GM12878 (cell line): ENCODE measurements around the gene NUMBL. TPM values are rescaled to one million over a fixed set of nuclear protein-coding genes. Genes with fewer than 3 reads are reported as not detected.

Source experiments
- ATAC-seq: fragments of 200-7000 bp; cut with Tn5 transposase; 3 replicates; pipeline ENCODE4 v1.9.1; 2020; ENCODE audit warnings: mild to moderate bottlenecking, moderate library complexity
- BruUV-seq: library from RNA; stranded (reverse); fragments of 400-500 nt; replicated peaks from 2 replicates; lab custom pipeline; 2021; lab: Mats Ljungman, UMichigan
- CTCF ChIA-PET: fragments of 300-600 bp; sonication (Branson Sonifier 250); formaldehyde crosslinking; extraction: SDS; loops from one replicate; lab custom pipeline; 2021; ENCODE audit warnings: inconsistent platforms; lab: Yijun Ruan, JAX
- POLR2A ChIA-PET: fragments of 350-600 bp; formaldehyde crosslinking; extraction: SDS; loops from one replicate; lab custom pipeline; 2021; ENCODE audit warnings: inconsistent platforms; lab: Charles Lee
- RAD21 ChIA-PET: fragments of 300-600 bp; sonication (Branson Sonifier 250); formaldehyde crosslinking; loops from one replicate; lab custom pipeline; 2023; ENCODE audit warnings: antibody characterized with exemption; ENCODE audit not compliant: unreplicated experiment; lab: Charles Lee
- SMC1A ChIA-PET: fragments of 300-600 bp; sonication (Branson Sonifier 250); formaldehyde crosslinking; loops from one replicate; lab custom pipeline; 2023; ENCODE audit not compliant: unreplicated experiment, uncharacterized antibody; lab: Charles Lee
- DNase-seq: peaks from one replicate; pipeline ENCODE4 v3.0.0-alpha.2; 2011; ENCODE audit warnings: low read depth, low spot score
- FAIRE-seq: peaks from 3 replicates; lab custom pipeline; 2011; peaks lifted over from hg19 to GRCh38; lab: Jason Lieb, UNC
- H2AFZ ChIP-seq: 2 replicates; pipeline ENCODE4 v1.6.0; 2011; ENCODE audit warnings: low read depth, low read length, control low read depth; ENCODE audit not compliant: control insufficient read depth
- H3K27ac ChIP-seq: 2 replicates; pipeline ENCODE4 v1.5.1; 2011; ENCODE audit warnings: control low read depth; ENCODE audit not compliant: control insufficient read depth, insufficient read depth
- H3K27me3 ChIP-seq, 2 experiments: replicated peaks in 1 of 2; 2 replicates each; pipeline versions ENCODE4 v1.6.0 to v1.6.1; 2011; ENCODE audit warnings: low read length in 1 of 2; ENCODE audit not compliant: control insufficient read depth in 2 of 2, insufficient read depth in 2 of 2
- H3K36me3 ChIP-seq, 2 experiments: 2 replicates each; pipeline ENCODE4 v1.5.1; 2011; ENCODE audit warnings: low read length in 1 of 2; ENCODE audit not compliant: control insufficient read depth in 2 of 2, insufficient read depth in 2 of 2
- H3K4me1 ChIP-seq: 2 replicates; pipeline ENCODE4 v1.6.1; 2011; ENCODE audit warnings: mild to moderate bottlenecking, low read length, moderate library complexity, mixed read lengths; ENCODE audit not compliant: control insufficient read depth, insufficient read depth
- H3K4me2 ChIP-seq: 2 replicates; pipeline ENCODE4 v1.6.0; 2011; ENCODE audit warnings: control low read depth; ENCODE audit not compliant: control insufficient read depth, insufficient read depth
- H3K4me3 ChIP-seq: fragments of 200-600 bp; sonication (generic); 2 replicates; pipeline ENCODE4 v1.5.1; 2016
- H3K79me2 ChIP-seq: 2 replicates; pipeline ENCODE4 v1.6.0; 2011; ENCODE audit warnings: low read length; ENCODE audit not compliant: control insufficient read depth, insufficient read depth
- H3K9ac ChIP-seq: 2 replicates; pipeline ENCODE4 v1.8.0; 2011; ENCODE audit warnings: low read length, control low read depth, mixed read lengths; ENCODE audit not compliant: control insufficient read depth, insufficient read depth
- H3K9me3 ChIP-seq: replicated peaks from 3 replicates; pipeline ENCODE4 v1.5.1; 2011; ENCODE audit warnings: mild to moderate bottlenecking, low read length; ENCODE audit not compliant: control insufficient read depth, insufficient read depth
- H4K20me1 ChIP-seq: 2 replicates; pipeline ENCODE4 v1.6.0; 2011; ENCODE audit not compliant: control insufficient read depth, insufficient read depth
- ASH2L ChIP-seq: fragments of 300-600, 200-600 bp; sonication (generic); IDR thresholded peaks from 2 replicates; pipeline ENCODE4 v1.6.1; 2017; ENCODE audit warnings: low read depth, mild to moderate bottlenecking, borderline replicate concordance
- CBX3 ChIP-seq: fragments of 200-600 bp; sonication (generic); IDR thresholded peaks from 2 replicates; pipeline ENCODE4 v1.6.1; 2016; ENCODE audit warnings: low read depth, borderline replicate concordance
- CHD2 ChIP-seq: IDR thresholded peaks from 2 replicates; pipeline ENCODE4 v1.6.1; 2011; ENCODE audit warnings: low read depth, low read length, improper control_type of control experiment, borderline replicate concordance
- EGR1 ChIP-seq, 2 experiments: IDR thresholded peaks; 1 replicate in 1 of 2; 2 replicates in 1 of 2; pipeline ENCODE4 v1.6.1; 2011 to 2012; ENCODE audit warnings: low read depth in 2 of 2, low read length in 2 of 2, borderline replicate concordance in 1 of 2, mild to moderate bottlenecking in 1 of 2, moderate library complexity in 1 of 2
- EZH2 ChIP-seq: IDR thresholded peaks from 2 replicates; pipeline ENCODE4 v1.6.1; 2012; ENCODE audit warnings: low read depth, mild to moderate bottlenecking, control low read depth, inconsistent platforms, low read length, borderline replicate concordance; ENCODE audit not compliant: control insufficient read depth
- GATAD2B ChIP-seq: fragments of 450-650 bp; conservative IDR thresholded peaks from 2 replicates; pipeline ENCODE4 v1.6.1; 2017; ENCODE audit warnings: low read depth, mild to moderate bottlenecking, moderate library complexity
- HDGF ChIP-seq: fragments of 450-650 bp; IDR thresholded peaks from 2 replicates; pipeline ENCODE4 v1.6.1; 2016; ENCODE audit warnings: antibody characterized with exemption
- IKZF1 ChIP-seq: fragments of 450-650 bp; conservative IDR thresholded peaks from 2 replicates; pipeline ENCODE4 v1.6.1; 2017; ENCODE audit warnings: antibody characterized with exemption, mild to moderate bottlenecking
- MEF2B ChIP-seq: fragments of 450-650 bp; IDR thresholded peaks from 2 replicates; pipeline ENCODE4 v1.6.1; 2018; ENCODE audit warnings: mild to moderate bottlenecking, moderate library complexity; ENCODE audit not compliant: partially characterized antibody, poor library complexity, severe bottlenecking
- MTA2 ChIP-seq: fragments of 450-650 bp; IDR thresholded peaks from 2 replicates; pipeline ENCODE4 v1.6.1; 2016; ENCODE audit warnings: low read depth, mild to moderate bottlenecking, moderate library complexity
- RELA ChIP-seq: fragments of 450-650 bp; IDR thresholded peaks from 2 replicates; pipeline ENCODE4 v1.8.0; 2014; ENCODE audit warnings: borderline replicate concordance; ENCODE audit not compliant: partially characterized antibody
- SREBF2 ChIP-seq: IDR thresholded peaks from 2 replicates; pipeline ENCODE4 v1.6.1; 2012; ENCODE audit warnings: mild to moderate bottlenecking, low read length
- TCF12 ChIP-seq: IDR thresholded peaks from 2 replicates; pipeline ENCODE4 v1.6.1; 2011; ENCODE audit warnings: low read depth, mild to moderate bottlenecking, low read length
- WGBS: methylation state at CpG from one replicate; pipeline ENCODE4 v1.1.6; 2016; ENCODE audit warnings: low lambda C conversion rate; ENCODE audit not compliant: insufficient replicate concordance, insufficient coverage; ENCODE audit errors: missing lambda C conversion rate; 5-methylcytosine and 5-hydroxymethylcytosine counted together
- in situ Hi-C: fragments of 300-500 bp; cut with MboI; formaldehyde crosslinking; loops from 9 replicates; pipeline ENCODE4 v1.14.3; 2018; ENCODE audit warnings: mixed read lengths
- intact Hi-C: fragments of 100-400 bp; cut with micrococcal nuclease; formaldehyde crosslinking; loops from one replicate; pipeline ENCODE4 v1.14.2; 2022; ENCODE audit not compliant: unreplicated experiment
- polyA plus RNA-seq, 11 experiments: library from polyadenylated mRNA; depleted of rRNA in 4 of 11; unstranded in 6 of 11; stranded (reverse) in 5 of 11; fragments of >200 nt; fragmentation: Nextera tagmentation in 4 of 11; fragmentation: Illumina TruSeq in 1 of 11; extraction: Ambion mirVana in 4 of 11; extraction: Trizol in 1 of 11; gene quantifications; 1 replicate in 1 of 11; 2 replicates in 10 of 11; pipeline versions ENCODE4 v1.2.1 to v1.2.3, GENCODE V29; 2011 to 2016; ENCODE audit warnings: inconsistent platforms in 2 of 11, missing spikeins in 2 of 11, low read depth in 1 of 11
- total RNA-seq, 4 experiments: library from RNA; depleted of rRNA in 3 of 4; stranded (reverse); fragments of >200 nt in 3 of 4; fragmentation: Illumina TruSeq in 1 of 4; extraction: Trizol in 1 of 4; gene quantifications; 2 replicates each; pipeline versions ENCODE4 v1.2.1 to v1.2.3, GENCODE V29; 2013 to 2021
- TF ChIP-seq, protein P1 (sequence below): IDR thresholded peaks from 2 replicates; pipeline ENCODE4 v1.6.1; 2012; ENCODE audit warnings: low read depth, low read length, improper control_type of control experiment
- TF ChIP-seq, protein P2 (sequence below): fragments of 150-350 bp; IDR thresholded peaks from 2 replicates; pipeline ENCODE4 v1.6.1; 2014; ENCODE audit warnings: mild to moderate bottlenecking, low read depth, low read length
- TF ChIP-seq, protein P3 (sequence below): IDR thresholded peaks from 2 replicates; pipeline ENCODE4 v1.6.1; 2012; ENCODE audit warnings: low read depth, low read length, improper control_type of control experiment
- TF ChIP-seq, protein P4 (sequence below): IDR thresholded peaks from 2 replicates; pipeline ENCODE4 v1.6.1; 2012; ENCODE audit warnings: mild to moderate bottlenecking, low read depth, low read length

Gene NUMBL
- total and polyA plus RNA-seq, 10 of the 15 experiments (the other 5 are each of a cell fraction or from before 2014, with no cell fraction given): 0.16 to 9.4 (median 1.9) TPM

DNA sequence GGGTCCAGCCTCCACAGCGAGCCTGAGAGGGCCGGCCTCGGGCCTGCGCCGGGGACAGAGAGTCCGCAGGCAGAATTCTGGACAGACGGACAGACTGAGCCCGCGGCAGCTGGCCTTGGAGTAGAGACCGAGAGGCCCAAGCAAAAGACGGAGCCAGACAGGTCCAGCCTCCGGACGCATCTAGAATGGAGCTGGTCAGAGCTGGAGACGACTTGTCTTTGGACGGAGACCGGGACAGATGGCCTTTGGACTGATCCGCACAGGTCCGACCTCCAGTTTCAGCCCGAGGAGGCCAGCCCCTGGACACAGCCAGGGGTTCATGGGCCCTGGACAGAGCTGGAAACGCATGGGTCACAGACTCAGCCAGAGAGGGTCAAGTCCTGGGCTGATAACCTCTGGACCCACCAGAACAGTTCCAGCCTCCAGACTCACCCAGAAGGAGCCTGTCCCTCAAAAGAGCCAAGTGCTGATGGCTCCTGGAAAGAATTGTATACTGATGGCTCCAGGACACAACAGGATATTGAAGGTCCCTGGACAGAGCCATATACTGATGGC, 27.0 kb upstream of the NUMBL start:
- ATAC-seq (no peak), DNase-seq (no peak), FAIRE-seq (no peak)
- Histone ChIP-seq H3K36me3 (no peaks in the 10 kb centered on the region), H3K4me2 (peak overlapping the region; percentile 97), H3K4me3 (peak overlapping the region; percentile 79), H3K27ac (peak overlapping the region; percentile 94), H3K9me3 (no peaks in the 10 kb centered on the region), H4K20me1 (no peaks in the 10 kb centered on the region), H3K4me1 (peaks cover 18% of the 10 kb centered on the region), H2AFZ (peak overlapping the region; percentile 55), H3K9ac (peak overlapping the region; percentile 91), H3K79me2 (peaks cover 43% of the 10 kb centered on the region), H3K27me3 (no peaks in the 10 kb centered on the region)
- 3% methylated on average over 19 of the region's 20 CpGs for WGBS
- TSS peak; percentile 79 for BruUV-seq
- CTCF ChIA-PET: interaction anchor here (0.5 to 1.8 kb wide), 4 partner anchors 33 to 63 kb away, joined by 3 to 10 read pairs (median 4); partner anchors contain the start of genes ACTMAP, RAB4B and SNRPA
- RAD21 ChIA-PET: interaction anchor here (0.6 to 2.4 kb wide), 7 partner anchors 30 to 1164 kb away, joined by 3 to 28 read pairs (median 5); partner anchors contain the start of genes ACTMAP, EGLN2, RAB4B and SNRPA
- intact Hi-C loops: loop anchor here (2.0 kb wide), 2 partner anchors 33 to 81 kb away; partner anchors contain the start of genes ACTMAP, EGLN2 and SNRPA
- in situ Hi-C loops: no loop called here
- SMC1A ChIA-PET: interaction anchor here (0.8 to 2.4 kb wide), 8 partner anchors 32 to 102 kb away, joined by 3 to 13 read pairs (median 8); partner anchors contain the start of genes ACTMAP, RAB4B and SNRPA
- POLR2A ChIA-PET: interaction anchor here (0.6 to 2.4 kb wide), 13 partner anchors 11 to 652 kb away, joined by 3 to 39 read pairs (median 5); partner anchors contain the start of genes ACTMAP, BLVRB, EGLN2 and RAB4B
- TF ChIP-seq, protein P1, sequence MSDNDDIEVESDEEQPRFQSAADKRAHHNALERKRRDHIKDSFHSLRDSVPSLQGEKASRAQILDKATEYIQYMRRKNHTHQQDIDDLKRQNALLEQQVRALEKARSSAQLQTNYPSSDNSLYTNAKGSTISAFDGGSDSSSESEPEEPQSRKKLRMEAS: no peak
- no peak for TF ChIP-seq RELA
- TF ChIP-seq, protein P2, sequence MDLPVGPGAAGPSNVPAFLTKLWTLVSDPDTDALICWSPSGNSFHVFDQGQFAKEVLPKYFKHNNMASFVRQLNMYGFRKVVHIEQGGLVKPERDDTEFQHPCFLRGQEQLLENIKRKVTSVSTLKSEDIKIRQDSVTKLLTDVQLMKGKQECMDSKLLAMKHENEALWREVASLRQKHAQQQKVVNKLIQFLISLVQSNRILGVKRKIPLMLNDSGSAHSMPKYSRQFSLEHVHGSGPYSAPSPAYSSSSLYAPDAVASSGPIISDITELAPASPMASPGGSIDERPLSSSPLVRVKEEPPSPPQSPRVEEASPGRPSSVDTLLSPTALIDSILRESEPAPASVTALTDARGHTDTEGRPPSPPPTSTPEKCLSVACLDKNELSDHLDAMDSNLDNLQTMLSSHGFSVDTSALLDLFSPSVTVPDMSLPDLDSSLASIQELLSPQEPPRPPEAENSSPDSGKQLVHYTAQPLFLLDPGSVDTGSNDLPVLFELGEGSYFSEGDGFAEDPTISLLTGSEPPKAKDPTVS: no peak
- no peak for TF ChIP-seq SREBF2
- TF ChIP-seq, protein P3, sequence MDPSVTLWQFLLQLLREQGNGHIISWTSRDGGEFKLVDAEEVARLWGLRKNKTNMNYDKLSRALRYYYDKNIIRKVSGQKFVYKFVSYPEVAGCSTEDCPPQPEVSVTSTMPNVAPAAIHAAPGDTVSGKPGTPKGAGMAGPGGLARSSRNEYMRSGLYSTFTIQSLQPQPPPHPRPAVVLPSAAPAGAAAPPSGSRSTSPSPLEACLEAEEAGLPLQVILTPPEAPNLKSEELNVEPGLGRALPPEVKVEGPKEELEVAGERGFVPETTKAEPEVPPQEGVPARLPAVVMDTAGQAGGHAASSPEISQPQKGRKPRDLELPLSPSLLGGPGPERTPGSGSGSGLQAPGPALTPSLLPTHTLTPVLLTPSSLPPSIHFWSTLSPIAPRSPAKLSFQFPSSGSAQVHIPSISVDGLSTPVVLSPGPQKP: no peak
- TF ChIP-seq MTA2: no peak
- TF ChIP-seq EZH2: no peak
- TF ChIP-seq CBX3: no peak
- TF ChIP-seq IKZF1: peak; percentile 1; the same call in 1 of the 2 replicates
- TF ChIP-seq EGR1 (IDR thresholded peaks at IDR 0.05; ENCODE audit: borderline replicate concordance in 1 of 2, low read depth in 2 of 2, low read length in 2 of 2): no peak
- TF ChIP-seq GATAD2B: 0 out of 2 replicates have a peak, but pooled peaks have one; percentile 9
- no peak for TF ChIP-seq HDGF
- TF ChIP-seq CHD2: no peak
- TF ChIP-seq, protein P4, sequence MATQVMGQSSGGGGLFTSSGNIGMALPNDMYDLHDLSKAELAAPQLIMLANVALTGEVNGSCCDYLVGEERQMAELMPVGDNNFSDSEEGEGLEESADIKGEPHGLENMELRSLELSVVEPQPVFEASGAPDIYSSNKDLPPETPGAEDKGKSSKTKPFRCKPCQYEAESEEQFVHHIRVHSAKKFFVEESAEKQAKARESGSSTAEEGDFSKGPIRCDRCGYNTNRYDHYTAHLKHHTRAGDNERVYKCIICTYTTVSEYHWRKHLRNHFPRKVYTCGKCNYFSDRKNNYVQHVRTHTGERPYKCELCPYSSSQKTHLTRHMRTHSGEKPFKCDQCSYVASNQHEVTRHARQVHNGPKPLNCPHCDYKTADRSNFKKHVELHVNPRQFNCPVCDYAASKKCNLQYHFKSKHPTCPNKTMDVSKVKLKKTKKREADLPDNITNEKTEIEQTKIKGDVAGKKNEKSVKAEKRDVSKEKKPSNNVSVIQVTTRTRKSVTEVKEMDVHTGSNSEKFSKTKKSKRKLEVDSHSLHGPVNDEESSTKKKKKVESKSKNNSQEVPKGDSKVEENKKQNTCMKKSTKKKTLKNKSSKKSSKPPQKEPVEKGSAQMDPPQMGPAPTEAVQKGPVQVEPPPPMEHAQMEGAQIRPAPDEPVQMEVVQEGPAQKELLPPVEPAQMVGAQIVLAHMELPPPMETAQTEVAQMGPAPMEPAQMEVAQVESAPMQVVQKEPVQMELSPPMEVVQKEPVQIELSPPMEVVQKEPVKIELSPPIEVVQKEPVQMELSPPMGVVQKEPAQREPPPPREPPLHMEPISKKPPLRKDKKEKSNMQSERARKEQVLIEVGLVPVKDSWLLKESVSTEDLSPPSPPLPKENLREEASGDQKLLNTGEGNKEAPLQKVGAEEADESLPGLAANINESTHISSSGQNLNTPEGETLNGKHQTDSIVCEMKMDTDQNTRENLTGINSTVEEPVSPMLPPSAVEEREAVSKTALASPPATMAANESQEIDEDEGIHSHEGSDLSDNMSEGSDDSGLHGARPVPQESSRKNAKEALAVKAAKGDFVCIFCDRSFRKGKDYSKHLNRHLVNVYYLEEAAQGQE: no peak
- no peak for TF ChIP-seq MEF2B
- no peak for TF ChIP-seq ASH2L
- no peak for TF ChIP-seq TCF12
